IMR-90 (cell line): ENCODE results near the gene IFI27L2. TPM values are rescaled to one million over a fixed set of nuclear protein-coding genes. Genes with fewer than 3 reads are reported as not detected.

Experiments
- ATAC-seq: fragments of 200-7000 bp; cut with Tn5 transposase; 2 replicates; pipeline ENCODE4 v1.9.1; 2020; ENCODE audit warnings: low read depth, mild to moderate bottlenecking, moderate library complexity
- BruUV-seq: library from RNA; stranded (reverse); fragments of 400-500 nt; replicated peaks from 2 replicates; lab custom pipeline; 2021; lab: Mats Ljungman, UMichigan
- CTCF ChIA-PET: fragments of 300-600 bp; formaldehyde crosslinking; extraction: SDS; loops from one replicate; lab custom pipeline; 2021; ENCODE audit warnings: antibody characterized with exemption; lab: Yijun Ruan, JAX
- POLR2A ChIA-PET: fragments of 300-600 bp; sonication (Branson Sonifier 250); formaldehyde crosslinking; loops from one replicate; lab custom pipeline; 2022; ENCODE audit warnings: antibody characterized with exemption; ENCODE audit not compliant: unreplicated experiment; lab: Charles Lee
- DNase-seq: peaks from one replicate; pipeline ENCODE4 v3.0.0; 2013
- H2AFZ ChIP-seq: replicated peaks from 2 replicates; pipeline ENCODE3; 2013; ENCODE audit warnings: low read length, mild to moderate bottlenecking; ENCODE audit not compliant: poor library complexity
- H2AK5ac ChIP-seq: 2 replicates; pipeline ENCODE4 v1.6.1; 2013; ENCODE audit warnings: low read depth, low read length, inconsistent platforms
- H2AK9ac ChIP-seq: replicated peaks from 2 replicates; pipeline ENCODE3; 2013; ENCODE audit warnings: mild to moderate bottlenecking, low read depth, low read length, moderate library complexity; ENCODE audit not compliant: poor library complexity
- H2BK120ac ChIP-seq: 2 replicates; pipeline ENCODE4 v1.6.1; 2013; ENCODE audit warnings: low read depth, low read length, inconsistent platforms
- H2BK15ac ChIP-seq: 3 replicates; pipeline ENCODE4 v1.6.1; 2013; ENCODE audit warnings: low read depth, low read length, inconsistent platforms
- H2BK20ac ChIP-seq: 2 replicates; pipeline ENCODE4 v1.6.1; 2013; ENCODE audit warnings: low read depth, mild to moderate bottlenecking, inconsistent platforms, low read length, moderate library complexity
- H2BK5ac ChIP-seq: 2 replicates; pipeline ENCODE4 v1.6.1; 2013; ENCODE audit warnings: mild to moderate bottlenecking, low read depth, low read length, inconsistent platforms; ENCODE audit not compliant: poor library complexity, severe bottlenecking
- H3K14ac ChIP-seq: replicated peaks from 2 replicates; pipeline ENCODE4 v1.6.1; 2013; ENCODE audit warnings: low read depth, low read length, inconsistent platforms
- H3K18ac ChIP-seq: 2 replicates; pipeline ENCODE4 v1.6.1; 2013; ENCODE audit warnings: low read depth, low read length, control low read depth
- H3K23ac ChIP-seq: 2 replicates; pipeline ENCODE4 v1.6.1; 2013; ENCODE audit warnings: low read depth, low read length, inconsistent platforms
- H3K27ac ChIP-seq: 2 replicates; pipeline ENCODE4 v1.5.1; 2013; ENCODE audit warnings: mild to moderate bottlenecking, control low read depth, low read length; ENCODE audit not compliant: insufficient read depth
- H3K27me3 ChIP-seq: 2 replicates; pipeline ENCODE4 v1.6.1; 2013; ENCODE audit warnings: low read length; ENCODE audit not compliant: control insufficient read depth, insufficient read depth
- H3K36me3 ChIP-seq: 2 replicates; pipeline ENCODE4 v1.6.1; 2013; ENCODE audit warnings: low read length, mixed read lengths; ENCODE audit not compliant: control insufficient read depth, insufficient read depth
- H3K4ac ChIP-seq: 2 replicates; pipeline ENCODE4 v1.6.1; 2013; ENCODE audit warnings: low read depth, low read length, inconsistent platforms
- H3K4me1 ChIP-seq: 2 replicates; pipeline ENCODE4 v1.6.1; 2013; ENCODE audit warnings: low read length, mixed read lengths; ENCODE audit not compliant: control insufficient read depth, insufficient read depth
- H3K4me2 ChIP-seq: 2 replicates; pipeline ENCODE4 v1.6.1; 2013; ENCODE audit warnings: low read depth, mild to moderate bottlenecking, control low read depth, low read length, moderate library complexity
- H3K4me3 ChIP-seq: 2 replicates; pipeline ENCODE4 v1.5.1; 2013; ENCODE audit warnings: low read depth, mild to moderate bottlenecking, control low read depth, low read length, moderate library complexity; ENCODE audit not compliant: insufficient read depth
- H3K56ac ChIP-seq: 2 replicates; pipeline ENCODE4 v1.6.1; 2013; ENCODE audit warnings: low read length, inconsistent platforms; ENCODE audit not compliant: insufficient read depth; ENCODE audit errors: extremely low read depth
- H3K79me1 ChIP-seq, 2 experiments: 2 replicates each; pipeline ENCODE4 v1.6.1; 2013; ENCODE audit warnings: low read length in 2 of 2, inconsistent platforms in 1 of 2, low read depth in 1 of 2
- H3K9ac ChIP-seq: 2 replicates; pipeline ENCODE4 v1.6.1; 2013; ENCODE audit warnings: low read depth, low read length, control low read depth
- H3K9me1 ChIP-seq: 2 replicates; pipeline ENCODE4 v1.6.1; 2013; ENCODE audit warnings: low read length, inconsistent platforms; ENCODE audit not compliant: insufficient read depth
- H3K9me3 ChIP-seq: 2 replicates; pipeline ENCODE4 v1.6.1; 2013; ENCODE audit warnings: low read length; ENCODE audit not compliant: control insufficient read depth, insufficient read depth
- H4K20me1 ChIP-seq: 2 replicates; pipeline ENCODE4 v1.6.1; 2013; ENCODE audit warnings: low read length, inconsistent platforms; ENCODE audit not compliant: insufficient read depth
- H4K5ac ChIP-seq: 2 replicates; pipeline ENCODE4 v1.6.1; 2013; ENCODE audit warnings: mild to moderate bottlenecking, low read depth, low read length, control low read depth
- H4K8ac ChIP-seq, 2 experiments: 2 replicates each; pipeline ENCODE4 v1.6.1; 2013; ENCODE audit warnings: low read depth in 2 of 2, low read length in 2 of 2, control low read depth in 1 of 2, inconsistent platforms in 1 of 2
- H4K91ac ChIP-seq: 2 replicates; pipeline ENCODE4 v1.6.1; 2013; ENCODE audit warnings: low read depth, low read length, inconsistent platforms; ENCODE audit not compliant: insufficient read depth
- BHLHE40 ChIP-seq: fragments of 150-350 bp; IDR thresholded peaks from 2 replicates; pipeline ENCODE4 v1.6.1; 2016; ENCODE audit warnings: mild to moderate bottlenecking, low read depth, low read length
- CEBPB ChIP-seq: IDR thresholded peaks from 2 replicates; pipeline ENCODE4 v1.6.1; 2012; ENCODE audit warnings: low read depth, low read length, improper control_type of control experiment
- CHD1 ChIP-seq: IDR thresholded peaks from 2 replicates; pipeline ENCODE4 v1.6.1; 2012; ENCODE audit warnings: low read depth, low read length, improper control_type of control experiment
- CTCF ChIP-seq: conservative IDR thresholded peaks from 2 replicates; pipeline ENCODE4 v1.5.1; 2012; ENCODE audit warnings: mild to moderate bottlenecking, low read depth, low read length, improper control_type of control experiment
- ELK1 ChIP-seq: fragments of 150-350 bp; IDR thresholded peaks from 2 replicates; pipeline ENCODE4 v1.6.1; 2016; ENCODE audit warnings: low read depth, mild to moderate bottlenecking, low read length, moderate library complexity, borderline replicate concordance
- FOS ChIP-seq: fragments of 150-350 bp; IDR thresholded peaks from 2 replicates; pipeline ENCODE4 v1.6.1; 2016; ENCODE audit warnings: low read depth, low read length
- MAFK ChIP-seq: IDR thresholded peaks from 2 replicates; pipeline ENCODE4 v1.6.1; 2012; ENCODE audit warnings: low read depth, low read length, improper control_type of control experiment
- MAZ ChIP-seq: IDR thresholded peaks from 2 replicates; pipeline ENCODE4 v1.6.1; 2012; ENCODE audit warnings: low read depth, mild to moderate bottlenecking, low read length, improper control_type of control experiment, moderate library complexity, borderline replicate concordance
- MXI1 ChIP-seq: IDR thresholded peaks from 2 replicates; pipeline ENCODE4 v1.6.1; 2012; ENCODE audit warnings: low read depth, mild to moderate bottlenecking, low read length, moderate library complexity, borderline replicate concordance
- NFE2L2 ChIP-seq: fragments of 150-350 bp; IDR thresholded peaks from 2 replicates; pipeline ENCODE4 v1.6.1; 2016; ENCODE audit warnings: low read depth, mild to moderate bottlenecking, low read length
- POLR2A ChIP-seq: IDR thresholded peaks from 2 replicates; pipeline ENCODE4 v1.6.1; 2012; ENCODE audit warnings: mild to moderate bottlenecking, low read depth, low read length
- RAD21 ChIP-seq: IDR thresholded peaks from 2 replicates; pipeline ENCODE4 v1.6.1; 2012; ENCODE audit warnings: low read length, improper control_type of control experiment
- RCOR1 ChIP-seq: IDR thresholded peaks from 2 replicates; pipeline ENCODE4 v1.6.1; 2012; ENCODE audit warnings: mild to moderate bottlenecking, low read length, improper control_type of control experiment; ENCODE audit not compliant: insufficient replicate concordance
- RFX5 ChIP-seq: IDR thresholded peaks from 2 replicates; pipeline ENCODE4 v1.8.0; 2012; ENCODE audit warnings: low read depth, mild to moderate bottlenecking, low read length, moderate library complexity
- SMC3 ChIP-seq: fragments of 150-350 bp; IDR thresholded peaks from 2 replicates; pipeline ENCODE4 v1.6.1; 2016; ENCODE audit warnings: low read depth, mild to moderate bottlenecking, antibody characterized with exemption, low read length, moderate library complexity
- USF2 ChIP-seq: fragments of 150-350 bp; IDR thresholded peaks from 2 replicates; pipeline ENCODE4 v1.6.1; 2017; ENCODE audit warnings: mild to moderate bottlenecking, antibody characterized with exemption, low read length, low read depth
- WGBS, 2 experiments: methylation state at CpG; one replicate each; pipeline versions ENCODE4 v1.1.5 to v1.1.7; 2013; ENCODE audit warnings: missing lambda C conversion rate in 2 of 2; ENCODE audit not compliant: insufficient read length in 1 of 2; ENCODE audit errors: extremely low coverage in 2 of 2; 5-methylcytosine and 5-hydroxymethylcytosine counted together
- dilution Hi-C: fragments of 300-500 bp; cut with HindIII; formaldehyde crosslinking; loops from one replicate; pipeline ENCODE4 v1.14.3; 2018; ENCODE audit warnings: low sequenced_read_pairs; ENCODE audit not compliant: unreplicated experiment
- in situ Hi-C: fragments of 300-500 bp; cut with MboI; formaldehyde crosslinking; loops from 3 replicates; pipeline ENCODE4 v1.14.3; 2019; ENCODE audit warnings: low sequenced_read_pairs, inconsistent platforms, mixed read lengths
- intact Hi-C: fragments of 100-400 bp; cut with micrococcal nuclease; formaldehyde crosslinking; loops from 2 replicates; pipeline ENCODE4 v1.10.0; 2022
- polyA plus RNA-seq, 3 experiments: library from polyadenylated mRNA; depleted of rRNA; stranded (reverse); fragments of >200 nt; gene quantifications; 2 replicates each; pipeline ENCODE4 v1.2.3, GENCODE V29; 2012; ENCODE audit warnings: low replicate concordance in 1 of 3
- total RNA-seq: library from RNA; depleted of rRNA; stranded (reverse); fragments of >200 nt; gene quantifications from 2 replicates; pipeline ENCODE4 v1.2.3, GENCODE V29; 2012

The IFI27L2 gene
- total and polyA plus RNA-seq, 2 of the 4 experiments (the other 2 are of a cell fraction), result 43.0 to 187 TPM

DNA sequence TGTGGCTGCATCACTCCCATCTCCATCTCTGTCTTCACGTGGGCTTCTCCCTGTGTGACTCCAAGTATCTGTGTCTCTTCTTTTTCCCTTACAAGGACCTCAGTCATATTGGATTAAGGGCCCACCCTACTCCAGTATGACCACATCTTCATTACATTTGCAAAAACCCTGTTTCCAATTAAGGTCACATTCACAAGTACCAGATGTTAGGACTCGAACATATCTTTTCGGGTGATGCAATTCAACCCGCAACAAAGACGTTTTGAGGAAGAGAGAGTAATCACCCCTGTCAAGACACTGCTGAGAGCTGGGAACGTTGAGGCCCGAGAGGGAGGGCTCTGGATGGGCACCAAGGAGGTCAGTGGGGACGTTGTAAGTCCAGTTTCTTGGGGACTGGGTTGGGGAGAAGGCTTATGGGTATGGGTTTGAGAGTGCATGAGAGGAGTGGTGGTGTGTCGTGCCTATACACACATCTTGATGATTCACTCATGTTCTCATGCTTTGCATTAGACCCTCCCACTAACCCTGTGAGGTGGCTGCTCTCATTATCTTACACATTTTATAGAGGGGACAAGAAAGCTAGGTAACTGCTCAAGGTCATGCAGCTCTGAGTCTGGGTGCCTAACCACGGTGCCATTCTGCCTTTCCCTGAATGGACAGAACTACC, 30.9 kb downstream of the IFI27L2 start:
- H3K36me3 ChIP-seq, result no peaks in the 10 kb centered on the region
- H2AK9ac ChIP-seq, result no peak overlapping the region
- WGBS, 2 experiments, result 50% methylated on average over 2 of the region's 10 CpGs; no CpG with 5 or more reads in 1 of the 2 experiments
- no peak overlapping the region for H3K56ac ChIP-seq
- no peak overlapping the region for H2BK15ac ChIP-seq
- no peak overlapping the region for H3K27ac ChIP-seq
- peaks cover 0 to 2% of the 10 kb centered on the region in 2 experiments; a peak in 2 of 4 replicates for H3K79me1 ChIP-seq
- no peak overlapping the region for H3K4ac ChIP-seq
- BruUV-seq, result no TSS peak
- POLR2A ChIA-PET, result no interaction called here
- no peak overlapping the region for H3K4me2 ChIP-seq
- dilution Hi-C loops, result no loop called here
- peaks cover 5% of the 10 kb centered on the region; the same call in 1 of the 2 replicates for H3K4me1 ChIP-seq
- DNase-seq, result no peak
- H3K9ac ChIP-seq, result no peak overlapping the region
- H2AFZ ChIP-seq, result no peak overlapping the region
- H3K27me3 ChIP-seq, result no peaks in the 10 kb centered on the region
- no peak overlapping the region for H4K91ac ChIP-seq
- CTCF ChIA-PET, result no interaction called here
- H3K4me3 ChIP-seq, result no peak overlapping the region
- no peak overlapping the region for H4K8ac ChIP-seq
- H3K18ac ChIP-seq, result no peak overlapping the region
- no peak overlapping the region for H2BK5ac ChIP-seq
- H3K9me3 ChIP-seq, result no peaks in the 10 kb centered on the region
- H2BK120ac ChIP-seq, result no peak overlapping the region
- peaks cover 8% of the 10 kb centered on the region for H3K9me1 ChIP-seq
- H3K23ac ChIP-seq, result no peak overlapping the region
- no peak overlapping the region for H2BK20ac ChIP-seq
- H2AK5ac ChIP-seq, result no peak overlapping the region
- intact Hi-C loops, result no loop called here
- in situ Hi-C loops, result no loop called here
- H4K20me1 ChIP-seq, result 0 out of 2 replicates have a peak, but pooled peaks cover 8% of the 10 kb centered on the region
- no peak for ATAC-seq
- H3K14ac ChIP-seq, result no peak overlapping the region
- no peak overlapping the region for H4K5ac ChIP-seq
- TF ChIP-seq MAFK, result no peak
- no peak for TF ChIP-seq NFE2L2
- no peak for TF ChIP-seq POLR2A
- TF ChIP-seq RFX5, result no peak
- no peak for TF ChIP-seq RAD21
- no peak for TF ChIP-seq SMC3
- TF ChIP-seq USF2, result no peak
- TF ChIP-seq MAZ, result no peak
- no peak for TF ChIP-seq MXI1
- no peak for TF ChIP-seq RCOR1
- TF ChIP-seq CTCF, result no peak
- TF ChIP-seq CEBPB, result no peak
- TF ChIP-seq BHLHE40, result no peak
- no peak for TF ChIP-seq FOS
- TF ChIP-seq ELK1, result no peak
- no peak for TF ChIP-seq CHD1
